Right lobe of liver (tissue), 6 donors: ENCODE measurements around the gene SEMA3E. TPM values are rescaled to one million over a fixed set of nuclear protein-coding genes. Genes with fewer than 3 reads are reported as not detected.

ENCODE experiments used
- ATAC-seq, 4 donors: fragments of 200-7000 bp; cut with Tn5 transposase; one replicate each; pipeline ENCODE4 v1.9.1; 2020; ENCODE audit warnings: mild to moderate bottlenecking in 4 of 4, moderate library complexity in 4 of 4
- DNase-seq, 3 donors: peaks; one replicate each; pipeline ENCODE4 v3.0.0-alpha.2; 2020
- H3K27ac ChIP-seq, 3 donors: fragments of 200-600 bp; one replicate each; pipeline ENCODE4 v1.8.0; 2022
- H3K27me3 ChIP-seq, 2 donors: fragments of 200-600 bp; one replicate each; pipeline ENCODE4 v1.8.0; 2022
- H3K36me3 ChIP-seq, 4 donors: fragments of 200-600 bp; sonication (generic) in 1 of 4; one replicate each; pipeline versions ENCODE4 v1.5.1 to v1.8.0; 2017 to 2022; ENCODE audit warnings: control low read depth in 1 of 4
- H3K4me1 ChIP-seq, 4 donors: fragments of 200-600 bp; sonication (generic) in 1 of 4; one replicate each; pipeline versions ENCODE4 v1.5.1 to v1.8.0; 2017 to 2022; ENCODE audit warnings: control low read depth in 1 of 4
- H3K4me3 ChIP-seq, 3 donors: fragments of 200-600 bp; one replicate each; pipeline ENCODE4 v1.8.0; 2022
- H3K9me3 ChIP-seq, 4 donors: fragments of 200-600 bp; sonication (generic) in 1 of 4; one replicate each; pipeline versions ENCODE4 v1.5.1 to v1.8.0; 2017 to 2022; ENCODE audit warnings: control low read depth in 1 of 4
- CTCF ChIP-seq, 4 donors: fragments of 200-600 bp in 3 of 4; fragments of 450-650 bp in 1 of 4; IDR thresholded peaks; one replicate each; pipeline versions ENCODE4 v1.5.1 to v1.8.0; 2016 to 2022; ENCODE audit warnings: antibody characterized with exemption in 4 of 4, mild to moderate bottlenecking in 2 of 4
- POLR2A ChIP-seq: fragments of 450-650 bp; IDR thresholded peaks from one replicate; pipeline ENCODE4 v1.6.1; 2017; ENCODE audit warnings: antibody characterized with exemption, mild to moderate bottlenecking
- WGBS: methylation state at CpG from one replicate; pipeline ENCODE4 v1.1.6; 2018; ENCODE audit warnings: low coverage, low lambda C conversion rate; ENCODE audit not compliant: insufficient coverage; ENCODE audit errors: missing lambda C conversion rate; 5-methylcytosine and 5-hydroxymethylcytosine counted together
- intact Hi-C, 2 donors: fragments of 100-400 bp; cut with DNase I; formaldehyde crosslinking; loops; one replicate each; pipeline versions ENCODE4 v1.11.2 to v1.14.1; 2022
- total RNA-seq, 6 experiments: library from RNA; depleted of rRNA in 2 of 6; stranded (reverse); fragments of >200 nt in 2 of 6; fragmentation: NEBNext Ultra II Directional in 3 of 6; extraction: Animal tissue kit (Norgen Biotek cat#: 25700) in 3 of 6; gene quantifications; one replicate each; pipeline versions ENCODE4 v1.1.0 to v1.2.4, GENCODE V29; 2016 to 2023
- donor health status: DM: no; HTN: yes; CAD: no.
- donor health status: DM: no; HTN: no; CAD: no.
- donor health status: DM: no; HTN: no; CAD: no.
- donor health status: DM: no; HTN: yes; CAD: no.
- donor health status: DM: no; HTN: yes; CAD: no.

The SEMA3E gene
- total RNA-seq, 6 experiments from 2014 or later = 0.06 to 1.0 (median 0.32) TPM

GRCh38 chr7:83640240-83640639 lies 8.7 kb downstream of the SEMA3E start:
- no peak overlapping the region for H3K4me3 ChIP-seq
- H3K4me1 ChIP-seq = no peaks in the 10 kb centered on the region
- no peaks in the 10 kb centered on the region for H3K27me3 ChIP-seq
- H3K9me3 ChIP-seq = no peaks in the 10 kb centered on the region
- ATAC-seq (no peak), DNase-seq (no peak)
- no peaks in the 10 kb centered on the region for H3K36me3 ChIP-seq
- H3K27ac ChIP-seq = no peak overlapping the region
- intact Hi-C loops = no loop called here
- 57% methylated on average over 1 of the region's 1 CpG for WGBS
- TF ChIP-seq POLR2A = no peak
- no peak for TF ChIP-seq CTCF (IDR thresholded peaks at IDR 0.05)

- Histone ChIP-seq H3K4me1 (no peaks in the 10 kb centered on the region), H3K27ac (no peak overlapping the region), H3K36me3 (no peaks in the 10 kb centered on the region), H3K27me3 (no peaks in the 10 kb centered on the region), H3K4me3 (no peak overlapping the region), H3K9me3 (no peaks in the 10 kb centered on the region)
- intact Hi-C loops = no loop called here
- no peak for TF ChIP-seq POLR2A
- DNase-seq (no peak), ATAC-seq (no peak)
- WGBS = 63% methylated on average over 2 of the region's 2 CpGs
Observed at GRCh38 chr7:83633516-83633915, 15.4 kb downstream of the SEMA3E start.

- Histone ChIP-seq H3K27ac (no peak overlapping the region), H3K4me1 (no peaks in the 10 kb centered on the region), H3K9me3 (no peaks in the 10 kb centered on the region), H3K4me3 (no peak overlapping the region), H3K27me3 (no peaks in the 10 kb centered on the region), H3K36me3 (no peaks in the 10 kb centered on the region)
- TF ChIP-seq CTCF (IDR thresholded peaks at IDR 0.05) (no peak), POLR2A (no peak)
- no peak for ATAC-seq
- 26% methylated on average over 7 of the region's 12 CpGs for WGBS
- intact Hi-C loops = no loop called here
- DNase-seq = no peak
Observed at GRCh38 chr7:83629117-83629880, 19.6 kb downstream of the SEMA3E start.

- Histone ChIP-seq H3K27ac (no peak overlapping the region), H3K4me1 (no peaks in the 10 kb centered on the region), H3K4me3 (no peak overlapping the region), H3K9me3 (no peaks in the 10 kb centered on the region), H3K36me3 (no peaks in the 10 kb centered on the region), H3K27me3 (no peaks in the 10 kb centered on the region)
- TF ChIP-seq CTCF (IDR thresholded peaks at IDR 0.05) = no peak
- TF ChIP-seq POLR2A = no peak
- intact Hi-C loops = no loop called here
- ATAC-seq (no peak), DNase-seq (no peak)
Observed at GRCh38 chr7:83617858-83618257, 31.1 kb downstream of the SEMA3E start.

- Histone ChIP-seq H3K4me1 (no peaks in the 10 kb centered on the region), H3K27ac (no peak overlapping the region), H3K4me3 (no peak overlapping the region), H3K36me3 (no peaks in the 10 kb centered on the region), H3K27me3 (no peaks in the 10 kb centered on the region), H3K9me3 (no peaks in the 10 kb centered on the region)
- TF ChIP-seq POLR2A (no peak), CTCF (IDR thresholded peaks at IDR 0.05) (no peak)
- DNase-seq (no peak), ATAC-seq (no peak)
- intact Hi-C loops = no loop called here
- 64% methylated on average over 3 of the region's 3 CpGs for WGBS
Observed at GRCh38 chr7:83614112-83614511, 34.8 kb downstream of the SEMA3E start.
